ENCODE measurements around the gene KIF11.
A peak's percentile ranks its signal among the peaks of the same experiment; 100 is the strongest.
"Not testable (repeated sequence)": the region's sequence is repeated elsewhere in the genome, so short reads cannot be mapped to it uniquely, and the experiment has no call there.

Gene KIF11

GRCh38 chr10:92573091-92573797, 19.7 kb upstream of the KIF11 start:
- Histone ChIP-seq H3K27ac (peak overlapping the region; percentile 84 to 98), H3K4me3 (peak overlapping the region; percentile 89)
- no peak for TF ChIP-seq CTCF (IDR thresholded peaks at IDR 0.05)
- DNase-seq (ENCODE audit: low spot score): peak; percentile 77

GRCh38 chr10:92573798-92574547, 19.0 kb upstream of the KIF11 start, which contains the start of gene IDE:
Gene IDE, minus strand, starts transcription at chr10:92574093. Its CDS starts 74 bp downstream, at chr10:92574019.
- TF ChIP-seq CTCF (IDR thresholded peaks at IDR 0.05): no peak
- peak within 1 kb of the TSS; percentile 89 for H3K4me3 ChIP-seq
- peak within 1 kb of the TSS; percentile 84 to 98 for H3K27ac ChIP-seq
- DNase-seq (ENCODE audit: low spot score): peak; percentile 91

GRCh38 chr10:92574548-92575261, 18.2 kb upstream of the KIF11 start:
- peak overlapping the region; percentile 89 for H3K4me3 ChIP-seq
- peak; percentile 70 for TF ChIP-seq CTCF (IDR thresholded peaks at IDR 0.05)
- peak overlapping the region; percentile 84 to 98 for H3K27ac ChIP-seq
- no peak for DNase-seq (ENCODE audit: low spot score)

GRCh38 chr10:92575961-92576360, 17.0 kb upstream of the KIF11 start:
- H3K4me3 ChIP-seq: no peak overlapping the region
- no peak for TF ChIP-seq CTCF (IDR thresholded peaks at IDR 0.05)
- no peak for DNase-seq (ENCODE audit: low spot score)
- no peak overlapping the region for H3K27ac ChIP-seq

- H3K4me3 ChIP-seq; DNase-seq (ENCODE audit: low spot score); H3K27ac ChIP-seq: not testable (repeated sequence)
Observed at GRCh38 chr10:92582347-92582746, 10.6 kb upstream of the KIF11 start.

- TF ChIP-seq CTCF (IDR thresholded peaks at IDR 0.05): no peak
Observed at GRCh38 chr10:92590623-92591549, 2.0 kb upstream of the KIF11 start.

More at GRCh38 chr10:92590623-92591549, 2.0 kb upstream of the KIF11 start:
- Histone ChIP-seq H3K4me3 (peak overlapping the region; percentile 71), H3K27ac (peak overlapping the region; percentile 91 to 94)
- no peak for DNase-seq (ENCODE audit: low spot score)
